Measurements from ENCODE around the gene NADSYN1. TPM values are rescaled to one million over a fixed set of nuclear protein-coding genes. Genes with fewer than 3 reads are reported as not detected.

NADSYN1 gene
- total and polyA plus RNA-seq, 2 donors (not counting 1 experiment from before 2014, with no cell fraction given) = 22.0 to 81.7 TPM

GRCh38 chr11:71450507-71450906 is 2.5 kb upstream of the NADSYN1 start:
- Histone ChIP-seq H3K27me3 (ENCODE audit: control insufficient read depth, insufficient read depth, low read length) (no peaks in the 10 kb centered on the region), H3K4me3 (replicated peaks in 1 of 4; ENCODE audit: control extremely low read depth in 1 of 4, insufficient read depth in 1 of 4, low read depth in 3 of 4, low read length in 4 of 4) (no peak overlapping the region), H4K20me1 (ENCODE audit: control insufficient read depth, extremely low read depth, insufficient read depth, low read length) (no peaks in the 10 kb centered on the region), H3K4me1 (ENCODE audit: control insufficient read depth, extremely low read depth, insufficient read depth, low read length) (peaks cover 6% of the 10 kb centered on the region), H2AFZ (ENCODE audit: low read length) (no peak overlapping the region), H3K27ac (ENCODE audit: insufficient read depth, low read length) (no peak overlapping the region), H3K9me3 (ENCODE audit: control insufficient read depth, insufficient read depth, low read depth, low read length) (no peaks in the 10 kb centered on the region), H3K36me3 (ENCODE audit: control insufficient read depth, insufficient read depth, low read length) (peaks cover 1% of the 10 kb centered on the region), H3K79me2 (ENCODE audit: control insufficient read depth, insufficient read depth, low read length) (peaks cover 14% of the 10 kb centered on the region), H3K4me2 (ENCODE audit: extremely low read depth, insufficient read depth, low read length) (no peak overlapping the region), H3K9ac (ENCODE audit: insufficient read depth, low read length) (no peak overlapping the region)
- no peak for TF ChIP-seq CTCF (conservative IDR thresholded peaks at IDR 0.05 in 1 of 2, IDR thresholded peaks at IDR 0.05 in 1 of 2; ENCODE audit: low read depth in 1 of 2, low read length in 2 of 2)
- TF ChIP-seq EZH2 (IDR thresholded peaks at IDR 0.05; ENCODE audit: low read length, missing control alignments) = no peak
- no peak for DNase-seq (ENCODE audit: low read depth in 2 of 2)

- TF ChIP-seq CTCF (conservative IDR thresholded peaks at IDR 0.05 in 1 of 2, IDR thresholded peaks at IDR 0.05 in 1 of 2; ENCODE audit: low read depth in 1 of 2, low read length in 2 of 2) (no peak), EZH2 (IDR thresholded peaks at IDR 0.05; ENCODE audit: low read length, missing control alignments) (no peak)
- H2AFZ ChIP-seq (ENCODE audit: low read length) = no peak overlapping the region
- peaks cover 6% of the 10 kb centered on the region for H3K4me1 ChIP-seq (ENCODE audit: control insufficient read depth, extremely low read depth, insufficient read depth, low read length)
- H4K20me1 ChIP-seq (ENCODE audit: control insufficient read depth, extremely low read depth, insufficient read depth, low read length) = no peaks in the 10 kb centered on the region
- H3K9me3 ChIP-seq (ENCODE audit: control insufficient read depth, insufficient read depth, low read depth, low read length) = no peaks in the 10 kb centered on the region
- peaks cover 1% of the 10 kb centered on the region for H3K36me3 ChIP-seq (ENCODE audit: control insufficient read depth, insufficient read depth, low read length)
- no peak overlapping the region for H3K4me2 ChIP-seq (ENCODE audit: extremely low read depth, insufficient read depth, low read length)
- H3K9ac ChIP-seq (ENCODE audit: insufficient read depth, low read length) = no peak overlapping the region
- H3K79me2 ChIP-seq (ENCODE audit: control insufficient read depth, insufficient read depth, low read length) = peaks cover 14% of the 10 kb centered on the region
- DNase-seq (ENCODE audit: low read depth in 2 of 2) = no peak
- H3K27ac ChIP-seq (ENCODE audit: insufficient read depth, low read length) = no peak overlapping the region
- H3K4me3 ChIP-seq (replicated peaks in 1 of 4; ENCODE audit: control extremely low read depth in 1 of 4, insufficient read depth in 1 of 4, low read depth in 3 of 4, low read length in 4 of 4) = no peak overlapping the region
- no peaks in the 10 kb centered on the region for H3K27me3 ChIP-seq (ENCODE audit: control insufficient read depth, insufficient read depth, low read length)
Observed at GRCh38 chr11:71450939-71451338, 2.1 kb upstream of the NADSYN1 start.

GRCh38 chr11:71451596-71452198 is 1.3 kb upstream of the NADSYN1 start:
- Histone ChIP-seq H4K20me1 (ENCODE audit: control insufficient read depth, extremely low read depth, insufficient read depth, low read length) (no peaks in the 10 kb centered on the region), H3K4me2 (ENCODE audit: extremely low read depth, insufficient read depth, low read length) (no peak overlapping the region), H3K9ac (ENCODE audit: insufficient read depth, low read length) (no peak overlapping the region), H3K4me1 (ENCODE audit: control insufficient read depth, extremely low read depth, insufficient read depth, low read length) (peaks cover 6% of the 10 kb centered on the region), H3K9me3 (ENCODE audit: control insufficient read depth, insufficient read depth, low read depth, low read length) (no peaks in the 10 kb centered on the region), H3K36me3 (ENCODE audit: control insufficient read depth, insufficient read depth, low read length) (peaks cover 4% of the 10 kb centered on the region), H2AFZ (ENCODE audit: low read length) (no peak overlapping the region), H3K27me3 (ENCODE audit: control insufficient read depth, insufficient read depth, low read length) (no peaks in the 10 kb centered on the region), H3K4me3 (replicated peaks in 1 of 4; ENCODE audit: control extremely low read depth in 1 of 4, insufficient read depth in 1 of 4, low read depth in 3 of 4, low read length in 4 of 4) (peak overlapping the region in 1 of 4 experiments; percentile 78), H3K79me2 (ENCODE audit: control insufficient read depth, insufficient read depth, low read length) (peaks cover 14% of the 10 kb centered on the region), H3K27ac (ENCODE audit: insufficient read depth, low read length) (no peak overlapping the region)
- no peak for TF ChIP-seq CTCF (conservative IDR thresholded peaks at IDR 0.05 in 1 of 2, IDR thresholded peaks at IDR 0.05 in 1 of 2; ENCODE audit: low read depth in 1 of 2, low read length in 2 of 2)
- DNase-seq (ENCODE audit: low read depth in 2 of 2) = no peak

Data from fibroblast of lung (primary cell).